ENCODE results near the gene ELOB. TPM values are rescaled to one million over a fixed set of nuclear protein-coding genes. Genes with fewer than 3 reads are reported as not detected.
A peak's percentile ranks its signal among the peaks of the same experiment; 100 is the strongest.
"Not testable (repeated sequence)": the region's sequence is repeated elsewhere in the genome, so short reads cannot be mapped to it uniquely, and the experiment has no call there.

The ELOB gene
- total RNA-seq, 1 experiment from 2014 or later: 289 TPM

DNA sequence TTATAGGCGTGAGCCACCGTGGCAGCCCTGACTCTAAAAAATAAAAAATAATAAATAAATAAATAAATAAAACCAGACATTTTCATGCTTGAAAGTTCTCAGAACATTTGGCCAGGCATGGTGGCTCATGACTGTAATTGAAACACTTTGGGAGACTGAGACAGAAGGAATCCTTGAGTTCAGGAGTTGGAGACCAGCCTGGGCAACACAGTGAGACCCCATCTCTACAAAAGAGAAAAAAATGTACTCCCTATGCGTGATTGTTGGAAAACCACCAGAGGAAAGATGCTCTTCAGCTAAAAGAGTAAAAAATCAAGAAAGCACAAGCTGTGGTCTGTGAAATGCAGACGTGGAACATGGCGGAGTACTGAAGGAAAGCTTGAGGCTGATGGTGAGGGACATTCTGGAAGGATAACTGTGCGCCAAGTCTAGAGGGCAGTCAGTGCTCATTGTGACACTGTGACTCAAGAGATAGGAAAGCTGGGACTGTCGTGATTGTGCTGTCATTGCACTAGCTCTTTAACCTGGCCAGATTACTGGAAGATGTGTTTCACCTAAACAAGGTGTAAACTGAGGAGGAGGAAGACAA is 52.9 kb downstream of the ELOB start:
- TF ChIP-seq, protein P1, sequence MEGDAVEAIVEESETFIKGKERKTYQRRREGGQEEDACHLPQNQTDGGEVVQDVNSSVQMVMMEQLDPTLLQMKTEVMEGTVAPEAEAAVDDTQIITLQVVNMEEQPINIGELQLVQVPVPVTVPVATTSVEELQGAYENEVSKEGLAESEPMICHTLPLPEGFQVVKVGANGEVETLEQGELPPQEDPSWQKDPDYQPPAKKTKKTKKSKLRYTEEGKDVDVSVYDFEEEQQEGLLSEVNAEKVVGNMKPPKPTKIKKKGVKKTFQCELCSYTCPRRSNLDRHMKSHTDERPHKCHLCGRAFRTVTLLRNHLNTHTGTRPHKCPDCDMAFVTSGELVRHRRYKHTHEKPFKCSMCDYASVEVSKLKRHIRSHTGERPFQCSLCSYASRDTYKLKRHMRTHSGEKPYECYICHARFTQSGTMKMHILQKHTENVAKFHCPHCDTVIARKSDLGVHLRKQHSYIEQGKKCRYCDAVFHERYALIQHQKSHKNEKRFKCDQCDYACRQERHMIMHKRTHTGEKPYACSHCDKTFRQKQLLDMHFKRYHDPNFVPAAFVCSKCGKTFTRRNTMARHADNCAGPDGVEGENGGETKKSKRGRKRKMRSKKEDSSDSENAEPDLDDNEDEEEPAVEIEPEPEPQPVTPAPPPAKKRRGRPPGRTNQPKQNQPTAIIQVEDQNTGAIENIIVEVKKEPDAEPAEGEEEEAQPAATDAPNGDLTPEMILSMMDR (conservative IDR thresholded peaks at IDR 0.05; ENCODE audit: low read depth, low read length): no peak
- no peak for TF ChIP-seq EZH2phosphoT487 (IDR thresholded peaks at IDR 0.05; ENCODE audit: borderline replicate concordance, low read length)
- TF ChIP-seq EZH2 (IDR thresholded peaks at IDR 0.05; ENCODE audit: low read length, unreplicated experiment): no peak
- H4K20me1 ChIP-seq (ENCODE audit: low read length): no peaks in the 10 kb centered on the region
- no peaks in the 10 kb centered on the region for H3K9me3 ChIP-seq (ENCODE audit: low read length)
- H3K79me2 ChIP-seq (ENCODE audit: low read length): no peaks in the 10 kb centered on the region
- no peak overlapping the region for H3K9ac ChIP-seq (ENCODE audit: low read length)
- ChIA-PET CTCF (no interaction called here), POLR2A (ENCODE audit: unreplicated experiment) (no interaction called here)
- intact Hi-C loops (cut with micrococcal nuclease): loop anchor here (5.0 kb wide), 1 partner anchor 42 kb away; the partner anchor contains the start of gene KCTD5
- no peaks in the 10 kb centered on the region for H3K9me2 ChIP-seq (replicated peaks; ENCODE audit: low read length)
- H3K4me2 ChIP-seq (ENCODE audit: low read length): no peak overlapping the region
- H2AFZ ChIP-seq (ENCODE audit: low read length): no peak overlapping the region
- peaks cover 11% of the 10 kb centered on the region for H3K4me1 ChIP-seq (ENCODE audit: insufficient read depth, low read length)
- no peak overlapping the region for H3K4me3 ChIP-seq (ENCODE audit: low read length)
- no peak overlapping the region for H3K27ac ChIP-seq (ENCODE audit: low read length)
- no peaks in the 10 kb centered on the region for H3K36me3 ChIP-seq (ENCODE audit: low read depth, low read length)
- BruUV-seq (replicated peaks): no TSS peak
- H3K27me3 ChIP-seq (ENCODE audit: low read length): no peaks in the 10 kb centered on the region
- ATAC-seq (no peak), DNase-seq (no peak)
- no peaks in the 10 kb centered on the region for H3F3A ChIP-seq (ENCODE audit: low read length, unreplicated experiment)

DNA sequence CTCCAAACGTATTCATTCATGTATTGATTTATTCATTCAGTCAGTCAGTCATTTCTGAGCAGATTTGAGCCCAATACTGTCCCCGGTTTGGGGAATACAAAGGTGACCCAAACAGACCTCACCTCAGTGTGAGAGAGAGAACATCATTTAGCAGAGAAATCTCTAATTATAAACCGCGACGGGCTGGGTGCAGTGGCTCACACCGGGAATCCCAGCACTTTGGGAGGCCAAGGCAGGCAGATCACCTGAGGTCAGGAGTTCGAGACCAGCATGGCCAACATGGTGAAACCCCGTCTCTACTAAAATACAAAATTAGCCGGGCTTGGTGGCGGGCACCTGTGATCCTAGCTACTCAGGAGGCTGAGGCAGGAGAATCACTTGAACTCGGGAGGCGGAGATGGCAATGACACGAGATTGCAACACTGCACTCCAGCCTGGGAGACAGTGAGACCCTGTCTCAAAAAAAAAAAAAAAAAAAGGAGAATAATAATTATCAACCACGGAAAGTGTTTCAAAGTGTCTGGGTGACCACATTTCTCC is 55.4 kb downstream of the ELOB start:
- CTCF ChIA-PET; DNase-seq; BruUV-seq (replicated peaks): not testable (repeated sequence)

More for the DNA sequence above, 55.4 kb downstream of the ELOB start:
- H3K9me3 ChIP-seq (ENCODE audit: low read length); H3K27ac ChIP-seq (ENCODE audit: low read length); H3K27me3 ChIP-seq (ENCODE audit: low read length); POLR2A ChIA-PET (ENCODE audit: unreplicated experiment); H3F3A ChIP-seq (ENCODE audit: low read length, unreplicated experiment); H4K20me1 ChIP-seq (ENCODE audit: low read length); ATAC-seq; H3K36me3 ChIP-seq (ENCODE audit: low read depth, low read length); H3K9me2 ChIP-seq (replicated peaks; ENCODE audit: low read length); H3K79me2 ChIP-seq (ENCODE audit: low read length): not testable (repeated sequence)
- H2AFZ ChIP-seq (ENCODE audit: low read length): peak overlapping the region; percentile 65
- peak overlapping the region; percentile 54 for H3K9ac ChIP-seq (ENCODE audit: low read length)
- peak overlapping the region; percentile 66 for H3K4me2 ChIP-seq (ENCODE audit: low read length)
- H3K4me3 ChIP-seq (ENCODE audit: low read length): peak overlapping the region; percentile 57
- peaks cover 15% of the 10 kb centered on the region for H3K4me1 ChIP-seq (ENCODE audit: insufficient read depth, low read length)
- intact Hi-C loops (cut with micrococcal nuclease): loop anchor here (5.0 kb wide), 1 partner anchor 39 kb away; the partner anchor contains the start of gene KCTD5

Other genes starting within 250 kb of the ELOB start
- 0.46 TPM in 1 of 2 replicates, not detected in the other for gene CEMP1, start 245.9 kb downstream of the ELOB start, total RNA-seq (2014; rRNA removed)
- gene PDPK1, start 239.3 kb downstream of the ELOB start, total RNA-seq (2014; rRNA removed): 13.7 and 18.9 TPM in 2 replicates
- gene KCTD5, start 94.8 kb downstream of the ELOB start, total RNA-seq (2014; rRNA removed): 52.2 and 62.1 TPM in 2 replicates
- 1.2 TPM in 1 of 2 replicates, not detected in the other for gene PRSS27, start 57.1 kb downstream of the ELOB start, total RNA-seq (2014; rRNA removed)
- 72.6 and 182 TPM in 2 replicates for gene SRRM2, start 24.6 kb downstream of the ELOB start, total RNA-seq (2014; rRNA removed)
- 0.11 TPM in 1 of 2 replicates, not detected in the other for gene PRSS33, start 10.3 kb upstream of the ELOB start, total RNA-seq (2014; rRNA removed)
- not detected in 2 replicates for gene PRSS41, start 21.2 kb upstream of the ELOB start, total RNA-seq (2014; rRNA removed)
- not detected in 2 replicates for gene PRSS21, start 40.0 kb upstream of the ELOB start, total RNA-seq (2014; rRNA removed)
- 8.6 and 17.0 TPM in 2 replicates for gene ZG16B, start 53.0 kb upstream of the ELOB start, total RNA-seq (2014; rRNA removed)
- 36.9 and 42.5 TPM in 2 replicates for gene PRSS22, start 80.9 kb upstream of the ELOB start, total RNA-seq (2014; rRNA removed)
- 92.0 and 100 TPM in 2 replicates for gene FLYWCH2, start 105.9 kb upstream of the ELOB start, total RNA-seq (2014; rRNA removed)
- 41.4 and 54.7 TPM in 2 replicates for gene FLYWCH1, start 134.7 kb upstream of the ELOB start, total RNA-seq (2014; rRNA removed)
- gene KREMEN2, start 187.0 kb upstream of the ELOB start, total RNA-seq (2014; rRNA removed): 3.6 and 7.1 TPM in 2 replicates
- gene PAQR4, start 192.1 kb upstream of the ELOB start, total RNA-seq (2014; rRNA removed): 37.9 and 45.0 TPM in 2 replicates
- 51.9 and 109 TPM in 2 replicates for gene PKMYT1, start 203.2 kb upstream of the ELOB start, total RNA-seq (2014; rRNA removed)
- gene CLDN9, start 235.6 kb upstream of the ELOB start, total RNA-seq (2014; rRNA removed): 0.33 and 1.2 TPM in 2 replicates
- gene CLDN6, start 240.9 kb upstream of the ELOB start, total RNA-seq (2014; rRNA removed): not detected in 2 replicates
- 667 and 713 TPM in 2 replicates for gene TNFRSF12A, start 243.1 kb upstream of the ELOB start, total RNA-seq (2014; rRNA removed)
- gene HCFC1R1, start 246.7 kb upstream of the ELOB start, total RNA-seq (2014; rRNA removed): 56.4 and 56.6 TPM in 2 replicates
- 40.3 and 47.3 TPM in 2 replicates for gene THOC6, start 246.8 kb upstream of the ELOB start, total RNA-seq (2014; rRNA removed)